Ishikawa (cell line): ENCODE measurements around the gene ASPRV1.

Source experiments
- CEBPB ChIP-seq: IDR thresholded peaks from 2 replicates; pipeline ENCODE4 v1.6.1; 2012
- CREB1 ChIP-seq: IDR thresholded peaks from 2 replicates; pipeline ENCODE4 v1.6.1; 2012; ENCODE audit warnings: low read depth
- EGR1 ChIP-seq: IDR thresholded peaks from 2 replicates; pipeline ENCODE4 v1.6.1; 2012
- EP300 ChIP-seq: IDR thresholded peaks from 2 replicates; pipeline ENCODE4 v1.6.1; 2012; ENCODE audit warnings: borderline replicate concordance
- FOXM1 ChIP-seq: IDR thresholded peaks from 2 replicates; pipeline ENCODE4 v1.6.1; 2012; ENCODE audit warnings: low read depth, borderline replicate concordance
- NFIC ChIP-seq: IDR thresholded peaks from 2 replicates; pipeline ENCODE4 v1.6.1; 2012
- RAD21 ChIP-seq: IDR thresholded peaks from 2 replicates; pipeline ENCODE4 v1.6.1; 2012; ENCODE audit warnings: low read depth
- TAF1 ChIP-seq: IDR thresholded peaks from 2 replicates; pipeline ENCODE4 v1.6.1; 2012; ENCODE audit warnings: low read depth, mild to moderate bottlenecking
- TCF12 ChIP-seq: IDR thresholded peaks from 2 replicates; pipeline ENCODE4 v1.6.1; 2012; ENCODE audit warnings: low read depth
- TEAD4 ChIP-seq: IDR thresholded peaks from 2 replicates; pipeline ENCODE4 v1.6.1; 2012
- YY1 ChIP-seq: IDR thresholded peaks from 2 replicates; pipeline ENCODE4 v1.6.1; 2012; ENCODE audit warnings: low read depth
- ZBTB7A ChIP-seq: IDR thresholded peaks from 2 replicates; pipeline ENCODE4 v1.6.1; 2012; ENCODE audit warnings: low read depth
- TF ChIP-seq, protein P1 (sequence below): IDR thresholded peaks from 2 replicates; pipeline ENCODE4 v1.6.1; 2012
- TF ChIP-seq, protein P2 (sequence below): IDR thresholded peaks from 2 replicates; pipeline ENCODE4 v1.6.1; 2012
- TF ChIP-seq, protein P3 (sequence below): IDR thresholded peaks from 2 replicates; pipeline ENCODE4 v1.6.1; 2012; ENCODE audit warnings: low read depth, mild to moderate bottlenecking

ASPRV1 gene

DNA sequence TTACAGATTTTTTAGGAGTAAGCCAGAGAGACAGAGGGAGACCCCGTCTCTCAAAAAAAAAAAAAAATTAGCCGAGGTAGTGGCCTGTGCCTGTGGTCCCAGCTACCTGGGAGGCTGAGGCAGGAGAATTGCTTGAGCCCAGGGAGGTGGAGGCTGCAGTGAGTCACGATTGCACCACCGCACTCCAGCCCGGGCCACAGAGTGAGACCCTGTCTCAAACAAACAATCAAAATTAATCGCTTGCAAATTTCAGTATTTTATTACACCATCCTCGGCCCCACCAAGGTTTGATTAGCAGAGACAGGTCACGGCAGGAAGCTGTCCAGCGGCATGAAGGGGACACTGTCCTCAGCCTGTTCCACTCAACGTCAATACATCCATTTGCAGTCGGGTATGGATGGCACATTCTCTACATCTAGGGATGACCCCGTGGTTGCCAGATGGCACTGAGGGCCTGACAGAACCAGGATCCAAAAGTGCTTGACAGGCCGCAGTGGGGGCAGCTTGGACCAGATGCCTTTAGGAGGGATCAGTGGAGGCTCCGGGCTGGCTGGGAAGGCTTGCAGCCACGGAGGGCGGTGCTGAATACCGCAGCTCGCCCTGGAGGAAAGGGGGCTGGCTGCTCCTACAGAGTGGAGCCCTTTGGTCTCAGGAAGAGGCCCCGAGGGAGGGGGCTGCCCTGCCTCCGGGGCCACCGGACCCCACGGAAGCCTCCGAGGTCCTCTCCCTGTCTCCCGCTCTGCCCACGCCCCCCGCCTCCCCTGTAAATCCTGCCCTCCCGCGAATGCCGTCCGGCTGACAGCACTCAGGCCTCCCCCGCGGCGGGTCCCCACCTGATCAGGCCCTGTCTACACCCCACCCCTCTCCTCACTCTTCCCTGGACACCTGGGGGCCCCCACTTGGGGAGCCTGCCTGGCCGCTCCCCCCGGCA, 13.1 kb downstream of the ASPRV1 start:
- no peak for TF ChIP-seq ZBTB7A
- TF ChIP-seq TAF1, result no peak
- TF ChIP-seq EGR1, result no peak

DNA sequence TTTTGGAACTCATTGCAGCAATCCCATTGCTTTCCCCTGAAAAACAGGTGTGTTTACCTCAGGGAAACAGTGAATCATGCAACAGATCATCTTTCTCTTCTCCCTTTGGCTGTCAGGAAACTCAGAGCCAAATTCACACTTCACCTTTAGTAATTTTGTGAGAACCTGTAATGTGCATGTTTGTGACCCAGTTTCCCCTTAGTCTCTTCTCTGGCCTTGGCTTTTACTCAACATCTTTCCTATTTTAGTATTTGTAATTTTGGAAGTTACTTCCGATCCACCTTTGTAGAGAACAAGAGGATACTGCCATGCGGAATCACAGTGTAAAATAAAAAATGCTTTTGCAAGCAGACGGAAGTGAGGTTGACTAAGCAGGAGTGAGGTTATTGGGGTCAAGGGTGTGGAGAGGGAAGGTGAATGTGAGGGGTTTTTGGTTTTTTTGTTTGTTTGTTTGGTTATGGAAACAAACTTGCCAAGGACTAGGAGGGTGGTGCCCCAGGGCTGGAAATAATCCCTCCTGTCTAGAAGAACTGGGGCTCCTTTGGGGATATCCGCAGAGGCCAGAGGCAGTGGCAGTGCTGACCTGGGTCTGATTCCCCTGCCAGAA, 14.0 kb downstream of the ASPRV1 start:
- TF ChIP-seq RAD21 (no peak), EGR1 (no peak), FOXM1 (no peak), YY1 (no peak), ZBTB7A (no peak), TEAD4 (no peak), EP300 (no peak), TAF1 (no peak), NFIC (no peak), CREB1 (no peak), CEBPB (no peak)
- TF ChIP-seq, protein P1, sequence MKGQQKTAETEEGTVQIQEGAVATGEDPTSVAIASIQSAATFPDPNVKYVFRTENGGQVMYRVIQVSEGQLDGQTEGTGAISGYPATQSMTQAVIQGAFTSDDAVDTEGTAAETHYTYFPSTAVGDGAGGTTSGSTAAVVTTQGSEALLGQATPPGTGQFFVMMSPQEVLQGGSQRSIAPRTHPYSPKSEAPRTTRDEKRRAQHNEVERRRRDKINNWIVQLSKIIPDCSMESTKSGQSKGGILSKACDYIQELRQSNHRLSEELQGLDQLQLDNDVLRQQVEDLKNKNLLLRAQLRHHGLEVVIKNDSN, result no peak
- TF ChIP-seq, protein P2, sequence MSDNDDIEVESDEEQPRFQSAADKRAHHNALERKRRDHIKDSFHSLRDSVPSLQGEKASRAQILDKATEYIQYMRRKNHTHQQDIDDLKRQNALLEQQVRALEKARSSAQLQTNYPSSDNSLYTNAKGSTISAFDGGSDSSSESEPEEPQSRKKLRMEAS, result no peak
- TF ChIP-seq, protein P3, sequence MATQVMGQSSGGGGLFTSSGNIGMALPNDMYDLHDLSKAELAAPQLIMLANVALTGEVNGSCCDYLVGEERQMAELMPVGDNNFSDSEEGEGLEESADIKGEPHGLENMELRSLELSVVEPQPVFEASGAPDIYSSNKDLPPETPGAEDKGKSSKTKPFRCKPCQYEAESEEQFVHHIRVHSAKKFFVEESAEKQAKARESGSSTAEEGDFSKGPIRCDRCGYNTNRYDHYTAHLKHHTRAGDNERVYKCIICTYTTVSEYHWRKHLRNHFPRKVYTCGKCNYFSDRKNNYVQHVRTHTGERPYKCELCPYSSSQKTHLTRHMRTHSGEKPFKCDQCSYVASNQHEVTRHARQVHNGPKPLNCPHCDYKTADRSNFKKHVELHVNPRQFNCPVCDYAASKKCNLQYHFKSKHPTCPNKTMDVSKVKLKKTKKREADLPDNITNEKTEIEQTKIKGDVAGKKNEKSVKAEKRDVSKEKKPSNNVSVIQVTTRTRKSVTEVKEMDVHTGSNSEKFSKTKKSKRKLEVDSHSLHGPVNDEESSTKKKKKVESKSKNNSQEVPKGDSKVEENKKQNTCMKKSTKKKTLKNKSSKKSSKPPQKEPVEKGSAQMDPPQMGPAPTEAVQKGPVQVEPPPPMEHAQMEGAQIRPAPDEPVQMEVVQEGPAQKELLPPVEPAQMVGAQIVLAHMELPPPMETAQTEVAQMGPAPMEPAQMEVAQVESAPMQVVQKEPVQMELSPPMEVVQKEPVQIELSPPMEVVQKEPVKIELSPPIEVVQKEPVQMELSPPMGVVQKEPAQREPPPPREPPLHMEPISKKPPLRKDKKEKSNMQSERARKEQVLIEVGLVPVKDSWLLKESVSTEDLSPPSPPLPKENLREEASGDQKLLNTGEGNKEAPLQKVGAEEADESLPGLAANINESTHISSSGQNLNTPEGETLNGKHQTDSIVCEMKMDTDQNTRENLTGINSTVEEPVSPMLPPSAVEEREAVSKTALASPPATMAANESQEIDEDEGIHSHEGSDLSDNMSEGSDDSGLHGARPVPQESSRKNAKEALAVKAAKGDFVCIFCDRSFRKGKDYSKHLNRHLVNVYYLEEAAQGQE, result no peak

DNA sequence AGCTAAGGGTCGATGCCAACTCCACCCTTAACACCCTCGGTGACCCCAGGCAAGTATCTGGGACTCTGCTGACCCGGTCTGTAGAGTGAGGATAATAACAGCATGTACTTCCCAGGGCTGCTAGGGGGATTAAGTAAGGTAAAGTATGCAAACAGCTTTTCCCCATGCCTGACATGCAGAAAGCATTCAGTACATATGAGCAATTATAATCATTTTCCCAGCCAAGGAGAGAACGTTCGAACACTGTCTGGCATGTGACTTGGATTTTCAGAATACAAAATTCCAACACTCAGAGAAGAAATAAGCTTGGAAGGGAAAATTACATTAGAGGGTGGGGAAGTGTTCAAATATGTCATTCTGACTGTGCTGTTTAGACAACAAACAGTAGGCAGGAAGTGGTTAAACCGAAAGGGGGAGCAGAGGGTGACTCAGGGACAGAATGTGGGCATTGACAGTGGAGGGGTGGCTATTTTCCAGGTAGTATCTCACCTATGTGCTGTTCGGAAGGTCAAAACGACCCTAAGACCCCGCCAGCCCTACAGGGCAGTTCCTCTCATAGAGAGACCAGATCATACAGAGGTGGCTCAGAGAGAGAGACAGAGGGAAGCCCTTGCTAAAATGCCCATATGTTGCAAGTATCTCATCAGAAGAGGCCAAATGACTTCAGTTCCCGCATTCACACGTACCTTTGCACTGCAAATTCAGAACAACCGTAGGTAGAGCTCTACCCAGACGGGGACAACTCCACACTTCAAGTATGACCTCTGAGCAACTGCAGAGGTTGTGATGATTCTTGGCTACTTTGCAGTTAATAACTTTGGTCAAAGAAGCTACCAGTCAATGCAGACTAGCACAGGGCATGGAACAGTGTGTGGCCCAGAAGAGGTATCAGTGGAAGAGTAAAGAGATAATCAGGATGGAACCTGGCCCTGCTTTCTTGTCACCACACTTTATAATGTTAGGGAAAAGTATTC, 14.8 kb downstream of the ASPRV1 start:
- no peak for TF ChIP-seq FOXM1
- TF ChIP-seq CREB1, result no peak
- TF ChIP-seq NFIC, result no peak

DNA sequence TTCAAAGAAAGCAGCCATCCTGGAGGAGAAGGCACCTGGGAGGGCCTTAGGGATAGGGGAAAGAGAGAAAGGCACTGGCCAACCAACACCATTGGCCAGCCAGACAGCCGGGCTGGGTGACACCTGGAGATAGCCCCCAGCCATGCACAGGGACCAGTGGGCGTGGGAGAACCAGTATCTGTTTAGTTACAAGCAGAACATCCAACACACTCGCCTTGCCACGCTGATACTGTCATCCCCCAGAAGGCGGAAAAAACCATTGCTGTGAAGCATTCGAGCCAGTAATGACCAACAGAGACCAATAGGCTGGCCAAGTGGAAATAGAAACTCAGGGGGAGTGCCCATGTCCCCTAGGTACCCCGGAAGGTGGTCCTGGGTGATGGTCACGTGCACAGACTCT, 15.5 kb downstream of the ASPRV1 start:
- TF ChIP-seq EGR1 (no peak), YY1 (no peak), TAF1 (no peak), CREB1 (no peak), FOXM1 (no peak), EP300 (no peak), TCF12 (no peak), NFIC (no peak), CEBPB (no peak)
- TF ChIP-seq, protein P2, result no peak
- TF ChIP-seq, protein P3, result no peak
- TF ChIP-seq, protein P1, result no peak

DNA sequence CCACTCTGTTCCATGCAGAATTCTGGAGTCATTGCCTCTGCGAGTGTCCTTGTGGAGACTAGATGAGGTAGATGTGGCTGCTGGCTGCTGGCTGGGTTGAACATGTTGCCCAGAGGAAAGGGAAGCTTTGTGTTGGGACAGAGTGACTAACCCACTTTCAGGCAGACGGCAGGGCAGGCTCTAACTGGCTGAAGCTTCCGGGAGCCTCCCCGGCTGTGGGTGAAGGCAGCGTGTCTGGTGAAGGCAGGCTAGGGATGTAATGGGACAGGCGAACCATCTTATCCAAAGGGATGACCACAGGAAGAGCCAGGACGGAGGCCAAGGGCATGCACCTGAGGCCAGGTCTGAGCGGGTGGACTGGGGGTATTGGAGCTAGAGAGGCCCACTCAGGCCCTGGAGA, 16.0 kb downstream of the ASPRV1 start:
- TF ChIP-seq CEBPB (no peak), TAF1 (no peak), TCF12 (no peak), EGR1 (no peak), TEAD4 (no peak), EP300 (no peak), ZBTB7A (no peak), FOXM1 (no peak), YY1 (no peak), NFIC (no peak), RAD21 (no peak)
- TF ChIP-seq, protein P1, result no peak
- TF ChIP-seq, protein P3, result no peak
- TF ChIP-seq, protein P2, result no peak
